ENCODE data around the gene RNF44. TPM values are rescaled to one million over a fixed set of nuclear protein-coding genes. Genes with fewer than 3 reads are reported as not detected.

Gene RNF44
- total and polyA plus RNA-seq, 4 donors: 3.2 to 6.4 (median 4.7) TPM

GRCh38 chr5:176519810-176520720 is 17.1 kb downstream of the RNF44 start:
- Histone ChIP-seq H3K9me3 (ENCODE audit: control insufficient read depth in 4 of 4, low read length in 3 of 4) (no peaks in the 10 kb centered on the region), H3K4me3 (ENCODE audit: low read depth in 1 of 3, low read length in 3 of 3) (no peak overlapping the region), H3K27ac (ENCODE audit: low read depth in 1 of 2, low read length in 2 of 2) (no peak overlapping the region), H3K9ac (ENCODE audit: low read depth in 1 of 2, low read length in 2 of 2) (no peak overlapping the region), H3K4me1 (ENCODE audit: control insufficient read depth in 4 of 4, insufficient read depth in 4 of 4, low read length in 3 of 4) (no peaks in the 10 kb centered on the region), H3K36me3 (ENCODE audit: control insufficient read depth in 4 of 4, insufficient read depth in 3 of 4, low read depth in 1 of 4, low read length in 3 of 4) (no peaks in the 10 kb centered on the region), H3K27me3 (ENCODE audit: control insufficient read depth in 4 of 4, insufficient read depth in 4 of 4, low read length in 3 of 4) (no peaks in the 10 kb centered on the region)
- TF ChIP-seq EGR1 (IDR thresholded peaks at IDR 0.05; ENCODE audit: low read depth in 2 of 2) (no peak), ATF3 (IDR thresholded peaks at IDR 0.05) (no peak), RAD21 (IDR thresholded peaks at IDR 0.05) (no peak), CTCF (IDR thresholded peaks at IDR 0.05; ENCODE audit: low read depth, low read length, missing input control) (no peak), MAX (IDR thresholded peaks at IDR 0.05) (no peak), FOXA2 (IDR thresholded peaks at IDR 0.05) (no peak), FOXA1 (IDR thresholded peaks at IDR 0.05) (no peak), YY1 (IDR thresholded peaks at IDR 0.05) (no peak), HNF4A (conservative IDR thresholded peaks at IDR 0.05) (peak in 1 of 2 donors; percentile 49), RXRA (IDR thresholded peaks at IDR 0.05) (no peak), GABPA (IDR thresholded peaks at IDR 0.05 in 1 of 2, conservative IDR thresholded peaks at IDR 0.05 in 1 of 2) (no peak), NR2F2 (IDR thresholded peaks at IDR 0.05) (no peak), SP1 (IDR thresholded peaks at IDR 0.05) (no peak), HNF4G (IDR thresholded peaks at IDR 0.05) (peak; percentile 24), TAF1 (conservative IDR thresholded peaks at IDR 0.05) (no peak)
- DNase-seq (ENCODE audit: low spot score): no peak
- WGBS: 63% methylated on average over 16 of the region's 16 CpGs

GRCh38 chr5:176517053-176517661 is 20.0 kb downstream of the RNF44 start:
- 83% methylated on average over 7 of the region's 7 CpGs for WGBS

More at GRCh38 chr5:176517053-176517661, 20.0 kb downstream of the RNF44 start:
- H3K36me3 ChIP-seq (ENCODE audit: control insufficient read depth in 4 of 4, insufficient read depth in 3 of 4, low read depth in 1 of 4, low read length in 3 of 4): no peaks in the 10 kb centered on the region
- no peaks in the 10 kb centered on the region for H3K9me3 ChIP-seq (ENCODE audit: control insufficient read depth in 4 of 4, low read length in 3 of 4)
- H3K27me3 ChIP-seq (ENCODE audit: control insufficient read depth in 4 of 4, insufficient read depth in 4 of 4, low read length in 3 of 4): no peaks in the 10 kb centered on the region
- TF ChIP-seq HNF4G (IDR thresholded peaks at IDR 0.05): no peak
- TF ChIP-seq HNF4A (conservative IDR thresholded peaks at IDR 0.05): no peak
- TF ChIP-seq RXRA (IDR thresholded peaks at IDR 0.05): no peak
- no peak for TF ChIP-seq FOXA2 (IDR thresholded peaks at IDR 0.05)
- TF ChIP-seq CTCF (IDR thresholded peaks at IDR 0.05; ENCODE audit: low read depth, low read length, missing input control): no peak
- no peak for TF ChIP-seq TAF1 (conservative IDR thresholded peaks at IDR 0.05)
- no peak for TF ChIP-seq FOXA1 (IDR thresholded peaks at IDR 0.05)
- no peak for TF ChIP-seq EGR1 (IDR thresholded peaks at IDR 0.05; ENCODE audit: low read depth in 2 of 2)
- TF ChIP-seq REST (IDR thresholded peaks at IDR 0.05): no peak
- no peak for TF ChIP-seq YY1 (IDR thresholded peaks at IDR 0.05)
- TF ChIP-seq ATF3 (IDR thresholded peaks at IDR 0.05): no peak
- TF ChIP-seq RAD21 (IDR thresholded peaks at IDR 0.05): no peak
- no peak for DNase-seq (ENCODE audit: low spot score)
- H3K4me1 ChIP-seq (ENCODE audit: control insufficient read depth in 4 of 4, insufficient read depth in 4 of 4, low read length in 3 of 4): no peaks in the 10 kb centered on the region
- no peak overlapping the region for H3K9ac ChIP-seq (ENCODE audit: low read depth in 1 of 2, low read length in 2 of 2)
- H3K4me3 ChIP-seq (ENCODE audit: low read depth in 1 of 3, low read length in 3 of 3): no peak overlapping the region
- no peak overlapping the region for H3K27ac ChIP-seq (ENCODE audit: low read depth in 1 of 2, low read length in 2 of 2)

All from liver (tissue), 9 donors.